ENCODE results near the gene BBS2. TPM values are rescaled to one million over a fixed set of nuclear protein-coding genes. Genes with fewer than 3 reads are reported as not detected.

BBS2 gene
- total RNA-seq, 1 donor from 2014 or later: 25.5 TPM

GRCh38 chr16:56547949-56548567 is 28.2 kb upstream of the BBS2 start:
- Mint-ChIP-seq H3K9me3 (no peaks in the 10 kb centered on the region), H3K4me1 (peaks cover 12% of the 10 kb centered on the region), H3K4me3 (no peak overlapping the region), H3K36me3 (ENCODE audit: low read depth) (no peaks in the 10 kb centered on the region), H3K27me3 (peaks cover 7% of the 10 kb centered on the region), H3K27ac (no peak overlapping the region)
- CTCF ChIA-PET: interaction anchor here (2.0 kb wide), 1 partner anchor 154 kb away, joined by 5 read pairs; no protein-coding TSS in a partner anchor
- POLR2A ChIA-PET: interaction anchor here (0.6 kb wide), 1 partner anchor 257 kb away, joined by 5 read pairs; no protein-coding TSS in a partner anchor
- intact Hi-C loops (cut with micrococcal nuclease): no loop called here
- DNase-seq (no peak), ATAC-seq (ENCODE audit: low read depth) (no peak)
- TF ChIP-seq CTCF (IDR thresholded peaks at IDR 0.05): no peak

GRCh38 chr16:56547120-56547948 is 27.5 kb upstream of the BBS2 start:
- H3K27ac Mint-ChIP-seq: no peak overlapping the region

DNA sequence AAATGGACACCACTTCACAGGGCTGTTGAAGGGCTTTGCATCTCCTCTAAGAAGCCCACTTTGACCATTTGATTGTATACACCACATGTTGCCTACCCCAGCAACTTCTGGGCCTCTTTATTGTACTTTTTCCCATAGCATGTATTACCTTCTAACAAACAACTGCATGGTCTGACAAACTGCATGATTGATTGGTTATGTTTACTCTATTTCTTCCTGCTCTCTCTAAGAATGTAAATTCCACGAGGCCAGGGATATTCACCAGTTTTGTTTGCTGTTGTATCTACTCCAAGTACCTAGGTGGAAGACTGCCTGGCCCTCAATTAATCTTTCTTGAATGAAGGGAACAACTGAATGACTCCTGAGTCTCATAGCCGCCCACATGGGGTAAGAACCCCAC is 22.2 kb upstream of the BBS2 start:
- no peak for TF ChIP-seq CTCF (IDR thresholded peaks at IDR 0.05)
- H3K4me3 Mint-ChIP-seq: no peak overlapping the region
- intact Hi-C loops (cut with micrococcal nuclease): no loop called here
- H3K36me3 Mint-ChIP-seq (ENCODE audit: low read depth): no peaks in the 10 kb centered on the region
- H3K27ac Mint-ChIP-seq: no peak overlapping the region
- H3K4me1 Mint-ChIP-seq: no peaks in the 10 kb centered on the region
- H3K27me3 Mint-ChIP-seq: peaks cover 17% of the 10 kb centered on the region
- DNase-seq (no peak), ATAC-seq (ENCODE audit: low read depth) (no peak)
- H3K9me3 Mint-ChIP-seq: peaks cover 2% of the 10 kb centered on the region
- ChIA-PET CTCF (no interaction called here), POLR2A (no interaction called here)

More at GRCh38 chr16:56547120-56547948, 27.5 kb upstream of the BBS2 start:
- H3K4me3 Mint-ChIP-seq: no peak overlapping the region
- intact Hi-C loops (cut with micrococcal nuclease): no loop called here
- no peaks in the 10 kb centered on the region for H3K36me3 Mint-ChIP-seq (ENCODE audit: low read depth)
- no peak for TF ChIP-seq CTCF (IDR thresholded peaks at IDR 0.05)
- ATAC-seq (ENCODE audit: low read depth) (no peak), DNase-seq (no peak)
- POLR2A ChIA-PET: no interaction called here
- H3K27me3 Mint-ChIP-seq: peaks cover 9% of the 10 kb centered on the region
- CTCF ChIA-PET: interaction anchor here (0.8 to 2.0 kb wide), 2 partner anchors 53 to 155 kb away, joined by 3 to 5 read pairs; no protein-coding TSS in a partner anchor
- peaks cover 12% of the 10 kb centered on the region for H3K4me1 Mint-ChIP-seq
- no peaks in the 10 kb centered on the region for H3K9me3 Mint-ChIP-seq

DNA sequence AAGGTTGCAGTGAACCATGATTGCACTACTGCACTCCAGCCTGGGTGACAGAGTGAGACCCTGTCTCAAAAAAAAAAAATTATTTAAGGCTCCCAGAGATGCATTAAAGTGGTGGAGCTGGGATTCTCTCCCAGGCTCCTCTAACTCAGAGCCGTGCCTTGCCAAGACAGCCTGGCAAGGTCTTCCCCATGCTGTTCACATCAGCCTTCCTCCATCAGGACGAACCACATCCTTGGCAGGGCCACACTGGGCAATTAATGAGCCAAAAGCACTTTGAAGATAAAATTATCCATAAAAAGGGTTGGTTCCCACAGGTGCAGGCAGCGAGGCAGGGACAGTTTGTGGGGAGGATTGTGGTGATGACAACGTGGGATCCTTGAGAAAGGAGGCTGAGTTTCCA is 19.8 kb upstream of the BBS2 start:
- H3K9me3 Mint-ChIP-seq: peaks cover 2% of the 10 kb centered on the region
- TF ChIP-seq CTCF (IDR thresholded peaks at IDR 0.05): no peak
- ChIA-PET CTCF (no interaction called here), POLR2A (no interaction called here)
- DNase-seq: no peak
- intact Hi-C loops (cut with micrococcal nuclease): no loop called here
- H3K36me3 Mint-ChIP-seq (ENCODE audit: low read depth): no peaks in the 10 kb centered on the region
- H3K27ac Mint-ChIP-seq: no peak overlapping the region
- no peak for ATAC-seq (ENCODE audit: low read depth)
- H3K4me3 Mint-ChIP-seq: no peak overlapping the region
- peaks cover 23% of the 10 kb centered on the region for H3K27me3 Mint-ChIP-seq
- H3K4me1 Mint-ChIP-seq: no peaks in the 10 kb centered on the region

DNA sequence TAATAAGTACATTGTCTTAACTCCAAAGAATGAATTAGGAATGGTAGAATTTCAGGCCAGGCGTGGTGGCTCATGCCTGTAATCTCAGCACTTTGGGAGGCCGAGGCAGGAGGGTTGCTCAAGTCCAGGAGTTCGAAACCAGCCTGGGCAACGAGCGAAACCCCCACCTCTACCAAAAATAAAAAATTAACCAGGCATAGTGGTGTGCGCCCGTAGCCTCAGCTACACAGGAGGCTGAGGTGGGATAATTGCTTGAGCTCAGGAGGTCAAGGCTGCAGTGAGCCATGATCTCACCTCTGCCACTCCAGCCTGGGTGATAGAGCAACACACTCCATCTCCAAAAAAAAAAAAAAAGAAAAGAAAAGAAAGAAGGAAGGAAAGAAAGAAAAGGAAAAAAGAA is 18.5 kb upstream of the BBS2 start:
- H3K36me3 Mint-ChIP-seq (ENCODE audit: low read depth): no peaks in the 10 kb centered on the region
- intact Hi-C loops (cut with micrococcal nuclease): no loop called here
- ChIA-PET POLR2A (interaction anchor here (0.6 kb wide), 1 partner anchor 666 kb away, joined by 3 read pairs; no protein-coding TSS in a partner anchor), CTCF (no interaction called here)
- no peak overlapping the region for H3K27ac Mint-ChIP-seq
- ATAC-seq (ENCODE audit: low read depth) (no peak), DNase-seq (no peak)
- peaks cover 2% of the 10 kb centered on the region for H3K9me3 Mint-ChIP-seq
- no peaks in the 10 kb centered on the region for H3K4me1 Mint-ChIP-seq
- H3K27me3 Mint-ChIP-seq: peaks cover 33% of the 10 kb centered on the region
- no peak for TF ChIP-seq CTCF (IDR thresholded peaks at IDR 0.05)
- H3K4me3 Mint-ChIP-seq: no peak overlapping the region
